NAMALWA (cell line): ENCODE results near the gene FAM186B.
"Not testable (repeated sequence)": the region's sequence is repeated elsewhere in the genome, so short reads cannot be mapped to it uniquely, and the experiment has no call there.

Source experiments
- DNase-seq: peaks from one replicate; pipeline ENCODE4 v3.0.0-alpha.2; 2015; ENCODE audit warnings: low spot score

FAM186B gene

GRCh38 chr12:49635656-49636055, 30.2 kb upstream of the FAM186B start:
- DNase-seq, result no peak

GRCh38 chr12:49635036-49635435, 29.6 kb upstream of the FAM186B start:
- no peak for DNase-seq

- no peak for DNase-seq
Observed at GRCh38 chr12:49633703-49634345, 28.4 kb upstream of the FAM186B start.

- no peak for DNase-seq
Observed at GRCh38 chr12:49632986-49633702, 27.7 kb upstream of the FAM186B start.

GRCh38 chr12:49632401-49632800, 27.0 kb upstream of the FAM186B start:
- no peak for DNase-seq

GRCh38 chr12:49631336-49631907, 26.0 kb upstream of the FAM186B start:
- DNase-seq, result no peak

GRCh38 chr12:49627752-49628360, 22.4 kb upstream of the FAM186B start:
- no peak for DNase-seq

- DNase-seq, result no peak
Observed at GRCh38 chr12:49626836-49627235, 21.4 kb upstream of the FAM186B start.

- DNase-seq, result peak; percentile 23
Observed at GRCh38 chr12:49626169-49626835, 20.9 kb upstream of the FAM186B start.

- no peak for DNase-seq
Observed at GRCh38 chr12:49624921-49625577, 19.6 kb upstream of the FAM186B start.

- peak; percentile 91 for DNase-seq
Observed at GRCh38 chr12:49623142-49623904, 17.9 kb upstream of the FAM186B start, which contains the start of gene PRPF40B. PRPF40B (plus strand) TSS chr12:49623561; CDS start chr12:49623591, 30 bp downstream.

GRCh38 chr12:49622501-49623141, 17.2 kb upstream of the FAM186B start:
- DNase-seq, result peak; percentile 86

GRCh38 chr12:49621651-49622500, 16.4 kb upstream of the FAM186B start:
- DNase-seq, result peak; percentile 26

- DNase-seq, result no peak
Observed at GRCh38 chr12:49619286-49619685, 13.8 kb upstream of the FAM186B start.

GRCh38 chr12:49618576-49618975, 13.1 kb upstream of the FAM186B start:
- no peak for DNase-seq

- no peak for DNase-seq
Observed at GRCh38 chr12:49616533-49617219, 11.2 kb upstream of the FAM186B start.

- DNase-seq, result no peak
Observed at GRCh38 chr12:49615725-49616124, 10.3 kb upstream of the FAM186B start.

- DNase-seq, result no peak
Observed at GRCh38 chr12:49612210-49612609, 6.8 kb upstream of the FAM186B start.

- DNase-seq, result not testable (repeated sequence)
Observed at GRCh38 chr12:49610785-49611184, 5.3 kb upstream of the FAM186B start.
